Aorta (tissue), 5 donors: ENCODE measurements around the gene BRF1. TPM values are rescaled to one million over a fixed set of nuclear protein-coding genes. Genes with fewer than 3 reads are reported as not detected.

Experiments
- ATAC-seq: fragments of 200-7000 bp; cut with Tn5 transposase; one replicate; pipeline ENCODE4 v1.9.1; 2022; ENCODE audit warnings: moderate library complexity; ENCODE audit not compliant: low FRiP score
- DNase-seq, 2 donors: peaks; one replicate each; pipeline ENCODE4 v3.0.0-alpha.2; 2020
- H3K27ac ChIP-seq, 2 donors: one replicate each; pipeline ENCODE4 v1.5.1; 2013; ENCODE audit warnings: low read length in 2 of 2, mild to moderate bottlenecking in 2 of 2, moderate library complexity in 2 of 2, control low read depth in 1 of 2, inconsistent platforms in 1 of 2, low read depth in 1 of 2
- H3K27me3 ChIP-seq, 2 donors: one replicate each; pipeline ENCODE4 v1.6.1; 2013; ENCODE audit warnings: control low read depth in 1 of 2, low read length in 1 of 2, mild to moderate bottlenecking in 1 of 2, moderate library complexity in 1 of 2; ENCODE audit not compliant: insufficient read depth in 2 of 2, control insufficient read depth in 1 of 2
- H3K36me3 ChIP-seq, 2 donors: one replicate each; pipeline ENCODE4 v1.6.1; 2013; ENCODE audit warnings: control low read depth in 1 of 2, low read length in 1 of 2, mild to moderate bottlenecking in 1 of 2; ENCODE audit not compliant: insufficient read depth in 2 of 2, control insufficient read depth in 1 of 2
- H3K4me1 ChIP-seq, 2 donors: one replicate each; pipeline ENCODE4 v1.6.1; 2013; ENCODE audit warnings: low read length in 2 of 2, control low read depth in 1 of 2, mild to moderate bottlenecking in 1 of 2, moderate library complexity in 1 of 2; ENCODE audit not compliant: insufficient read depth in 2 of 2, control insufficient read depth in 1 of 2
- H3K4me3 ChIP-seq, 2 donors: one replicate each; pipeline ENCODE4 v1.5.1; 2013; ENCODE audit warnings: low read length in 2 of 2, control low read depth in 1 of 2, mild to moderate bottlenecking in 1 of 2
- H3K9me3 ChIP-seq: one replicate; pipeline ENCODE4 v1.6.1; 2013; ENCODE audit warnings: mild to moderate bottlenecking, low read length; ENCODE audit not compliant: control insufficient read depth
- WGBS, 2 donors: extraction: QIAGEN DNeasy Blood & Tissue Kit; methylation state at CpG; one replicate each; pipeline ENCODE4 v1.1.7; 2013; 5-methylcytosine and 5-hydroxymethylcytosine counted together
- intact Hi-C, 2 donors: fragments of 100-400 bp; cut with DNase I; formaldehyde crosslinking; loops; one replicate each; pipeline versions ENCODE4 v1.14.2 to v1.15.0; 2022
- polyA plus RNA-seq, 2 donors: library from polyadenylated mRNA; stranded (reverse); fragments of 200-250 nt; gene quantifications; one replicate each; pipeline ENCODE4 v1.2.3, GENCODE V29; 2013
- total RNA-seq, 2 donors: library from RNA; stranded (reverse); fragmentation: NEBNext Ultra II Directional; extraction: Animal tissue kit (Norgen Biotek cat#: 25700); gene quantifications; one replicate each; pipeline ENCODE4 v1.2.1, GENCODE V29; 2021
- donor health status: healthy with polysubstance abuse.
- donor health status: Bipolar disorder and iron deficiency.
- donor health status: DM: no; HTN: no; CAD: no.
- donor health status: DM: no; HTN: no; CAD: no.
- donor health status: DM: yes; HTN: yes; CAD: no.

The BRF1 gene
- total and polyA plus RNA-seq, 4 donors = 7.1 to 44.3 (median 29.6) TPM

DNA sequence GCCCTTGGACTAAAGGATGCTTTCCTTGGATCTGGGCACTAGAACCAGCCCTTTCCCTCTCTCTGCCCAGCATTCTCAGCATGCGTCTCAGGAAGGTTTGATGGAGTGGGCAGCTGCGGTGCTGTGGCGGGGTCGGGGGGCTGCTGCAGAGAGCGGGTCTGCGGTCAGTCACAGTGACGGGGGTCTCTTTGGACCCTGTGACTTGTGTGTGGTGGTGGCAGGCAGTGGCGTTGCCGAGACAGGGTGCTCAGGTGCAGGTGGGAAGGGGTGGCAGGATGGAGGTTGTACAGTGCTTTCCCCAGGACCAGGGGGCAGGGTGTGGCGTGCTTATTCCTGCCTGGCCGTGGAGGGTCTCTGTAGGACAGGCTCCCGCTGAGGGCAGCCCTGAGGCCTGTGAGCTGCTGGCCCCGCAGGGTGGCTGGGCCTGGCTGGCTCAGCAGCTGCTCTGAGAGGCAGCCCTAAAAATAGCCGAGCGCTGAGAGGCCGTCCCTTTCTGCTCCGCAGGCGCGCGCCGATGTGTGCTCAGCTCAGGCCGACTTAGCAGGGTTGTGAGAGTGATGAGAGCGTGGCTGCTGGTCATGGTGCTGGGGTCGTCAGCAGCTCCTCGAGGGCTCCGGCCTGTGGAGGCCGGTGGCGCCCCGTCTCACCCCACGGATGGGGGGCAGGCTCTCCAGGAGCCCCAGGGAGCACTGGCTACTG lies 23.4 kb upstream of the BRF1 start:
- Histone ChIP-seq H3K36me3 (no peaks in the 10 kb centered on the region), H3K4me1 (no peaks in the 10 kb centered on the region)
- ATAC-seq = peak; percentile 69

GRCh38 chr14:105323663-105324062 lies 22.9 kb upstream of the BRF1 start:
- 81 to 82% methylated on average over 13 of the region's 13 CpGs for WGBS, 2 donors

More for the DNA sequence above, 23.4 kb upstream of the BRF1 start:
- no peaks in the 10 kb centered on the region for H3K27me3 ChIP-seq
- 36 to 39% methylated on average over 30 of the region's 30 CpGs for WGBS, 2 donors
- no peaks in the 10 kb centered on the region for H3K9me3 ChIP-seq
- DNase-seq = no peak
- no peak overlapping the region for H3K27ac ChIP-seq
- intact Hi-C loops = no loop called here
- no peak overlapping the region for H3K4me3 ChIP-seq

GRCh38 chr14:105322791-105323556 lies 22.2 kb upstream of the BRF1 start:
- ATAC-seq (no peak), DNase-seq (no peak)
- Histone ChIP-seq H3K36me3 (no peaks in the 10 kb centered on the region), H3K9me3 (no peaks in the 10 kb centered on the region), H3K27me3 (no peaks in the 10 kb centered on the region), H3K4me1 (no peaks in the 10 kb centered on the region), H3K4me3 (no peak overlapping the region), H3K27ac (no peak overlapping the region)
- WGBS, 2 donors = 64 to 66% methylated on average over 27 of the region's 27 CpGs
- intact Hi-C loops = no loop called here

More at GRCh38 chr14:105323663-105324062, 22.9 kb upstream of the BRF1 start:
- ATAC-seq (no peak), DNase-seq (no peak)
- no peaks in the 10 kb centered on the region for H3K27me3 ChIP-seq
- H3K4me3 ChIP-seq = no peak overlapping the region
- H3K27ac ChIP-seq = no peak overlapping the region
- intact Hi-C loops = no loop called here
- no peaks in the 10 kb centered on the region for H3K36me3 ChIP-seq
- H3K9me3 ChIP-seq = no peaks in the 10 kb centered on the region
- no peaks in the 10 kb centered on the region for H3K4me1 ChIP-seq

DNA sequence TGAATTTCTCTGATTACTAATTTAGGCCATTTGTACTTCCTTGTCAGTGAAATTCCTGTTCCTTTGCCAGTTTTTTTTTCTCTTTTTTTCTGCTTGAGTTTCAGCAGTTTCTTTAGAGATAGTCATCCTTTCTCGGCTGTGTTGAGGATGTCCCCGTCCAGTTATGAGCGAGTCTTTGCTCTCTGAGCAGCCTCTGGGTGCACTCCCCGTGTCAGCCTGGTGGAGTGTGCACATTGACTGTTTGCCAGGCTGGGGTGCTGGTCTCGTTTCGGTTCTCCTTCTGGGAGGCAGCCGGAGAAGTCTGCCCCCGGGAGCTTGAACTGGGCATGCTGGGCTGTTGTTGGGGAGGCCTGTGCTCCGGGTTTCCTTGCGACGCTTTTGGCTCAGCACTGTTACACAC lies 16.7 kb upstream of the BRF1 start:
- no peaks in the 10 kb centered on the region for H3K27me3 ChIP-seq
- intact Hi-C loops = no loop called here
- DNase-seq = peak in 1 of 2 donors; percentile 77
- no peaks in the 10 kb centered on the region for H3K9me3 ChIP-seq
- no peaks in the 10 kb centered on the region for H3K36me3 ChIP-seq
- no peak for ATAC-seq
- H3K4me1 ChIP-seq = no peaks in the 10 kb centered on the region
- 37 to 38% methylated on average over 11 of the region's 11 CpGs for WGBS, 2 donors
- peak overlapping the region in 1 of 2 donors; percentile 8 for H3K27ac ChIP-seq
- no peak overlapping the region for H3K4me3 ChIP-seq

- intact Hi-C loops = no loop called here
- 55 to 57% methylated on average over 18 of the region's 18 CpGs for WGBS, 2 donors
- no peaks in the 10 kb centered on the region for H3K9me3 ChIP-seq
Measured at GRCh38 chr14:105316968-105317510, 16.2 kb upstream of the BRF1 start.

DNA sequence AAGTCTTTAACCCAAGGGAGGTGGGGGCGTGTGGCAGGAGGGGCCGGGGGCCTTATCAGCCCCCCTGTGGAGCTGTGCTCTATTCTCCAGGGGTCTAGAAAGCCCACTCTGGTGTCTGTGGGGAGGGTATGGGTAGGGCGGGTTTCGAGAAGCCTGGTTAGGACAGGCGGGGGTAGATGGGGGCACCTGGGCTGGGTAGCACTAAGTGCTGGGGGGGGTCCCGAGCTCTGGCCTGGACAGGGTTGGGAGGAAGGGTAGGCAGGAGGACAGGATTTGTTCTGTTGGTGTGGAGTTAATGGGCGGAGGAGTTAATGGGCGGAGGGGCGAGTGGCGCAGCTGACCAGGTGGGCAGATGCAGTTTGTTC lies 15.8 kb upstream of the BRF1 start:
- H3K27me3 ChIP-seq = no peaks in the 10 kb centered on the region
- ATAC-seq (no peak), DNase-seq (no peak)
- WGBS, 2 donors = 87 to 88% methylated on average over 10 of the region's 10 CpGs
- no peak overlapping the region for H3K27ac ChIP-seq
- no peak overlapping the region for H3K4me3 ChIP-seq
- no peaks in the 10 kb centered on the region for H3K36me3 ChIP-seq
- H3K4me1 ChIP-seq = no peaks in the 10 kb centered on the region
- H3K9me3 ChIP-seq = no peaks in the 10 kb centered on the region
- intact Hi-C loops = no loop called here

More at GRCh38 chr14:105316968-105317510, 16.2 kb upstream of the BRF1 start:
- H3K27me3 ChIP-seq = no peaks in the 10 kb centered on the region
- H3K36me3 ChIP-seq = no peaks in the 10 kb centered on the region
- no peak overlapping the region for H3K27ac ChIP-seq
- DNase-seq (no peak), ATAC-seq (no peak)
- no peaks in the 10 kb centered on the region for H3K4me1 ChIP-seq
- no peak overlapping the region for H3K4me3 ChIP-seq

DNA sequence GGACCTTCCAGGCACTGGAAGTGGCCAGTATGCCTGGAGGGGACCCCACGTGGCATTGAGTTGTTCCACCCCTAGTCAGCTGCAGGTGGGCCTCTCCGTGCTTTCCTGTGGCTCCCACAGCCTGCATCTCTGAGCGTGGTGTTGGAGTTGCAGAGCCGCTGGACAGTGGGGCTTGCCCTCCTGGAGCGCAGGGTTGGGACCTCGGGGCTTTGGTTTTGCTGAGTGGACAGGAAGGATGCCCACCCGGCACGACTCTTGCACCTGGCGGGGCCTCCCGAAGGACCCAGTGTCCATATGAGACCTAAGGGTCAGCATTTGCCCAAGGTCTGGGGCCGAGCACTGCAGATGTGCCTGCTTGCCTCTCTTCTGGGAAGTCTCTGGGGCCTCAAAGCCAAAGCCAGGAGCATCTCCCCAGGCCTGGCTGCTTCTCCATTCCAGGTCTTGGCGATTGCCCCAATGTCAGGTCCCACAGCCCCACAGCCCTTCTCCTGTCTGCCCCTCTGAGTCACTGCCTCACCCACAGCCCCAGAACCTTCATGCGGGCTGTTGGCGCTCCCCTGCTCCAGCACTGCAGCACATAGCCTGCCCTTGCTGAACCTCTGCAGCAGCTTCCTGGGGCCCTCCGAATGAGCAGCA lies 15.3 kb upstream of the BRF1 start:
- H3K4me3 ChIP-seq = no peak overlapping the region
- intact Hi-C loops = loop anchor here in 1 of 2 donors (2.0 kb wide), 1 partner anchor 15 kb away; the partner anchor contains the start of gene BRF1
- no peaks in the 10 kb centered on the region for H3K36me3 ChIP-seq
- no peaks in the 10 kb centered on the region for H3K9me3 ChIP-seq
- 64 to 65% methylated on average over 15 of the region's 15 CpGs for WGBS, 2 donors
- no peaks in the 10 kb centered on the region for H3K27me3 ChIP-seq
- H3K4me1 ChIP-seq = no peaks in the 10 kb centered on the region
- DNase-seq = no peak
- no peak for ATAC-seq
- H3K27ac ChIP-seq = no peak overlapping the region

DNA sequence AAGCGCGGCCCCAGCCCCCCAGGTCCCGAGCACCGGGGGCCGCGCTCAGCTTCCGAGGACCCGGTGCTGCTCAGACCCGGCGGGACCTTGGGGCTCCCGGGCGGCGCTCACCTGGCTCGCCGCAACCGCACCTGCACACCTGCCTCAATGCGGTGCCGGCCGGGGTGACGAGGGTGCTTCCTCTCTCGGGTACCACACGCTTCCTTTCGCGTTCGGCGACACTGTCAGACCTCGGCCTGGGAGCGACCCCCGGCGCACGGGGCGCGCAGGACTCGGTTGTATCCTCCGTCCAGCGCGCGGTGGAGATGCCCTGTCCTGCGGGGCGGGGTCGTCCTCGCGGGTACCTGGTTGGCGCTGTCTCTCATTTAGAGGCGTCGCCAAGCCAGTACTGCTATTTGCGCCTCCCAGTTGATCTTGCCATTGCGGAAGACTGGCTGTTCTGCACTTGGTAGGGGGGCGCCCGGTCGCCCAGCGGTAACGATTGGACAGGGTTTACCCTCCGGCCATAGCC lies 14.5 kb upstream of the BRF1 start:
- Histone ChIP-seq H3K27ac (no peak overlapping the region), H3K36me3 (no peaks in the 10 kb centered on the region), H3K4me3 (peak overlapping the region; percentile 80 to 91), H3K4me1 (no peaks in the 10 kb centered on the region), H3K27me3 (no peaks in the 10 kb centered on the region), H3K9me3 (no peaks in the 10 kb centered on the region)
- 0% methylated on average over 43 to 54 of the region's 54 CpGs for WGBS, 2 donors
- peak; percentile 17 for ATAC-seq
- no peak for DNase-seq
- intact Hi-C loops = loop anchor here in 1 of 2 donors (2.0 kb wide), 1 partner anchor 14 kb away; the partner anchor contains the start of gene BRF1
